ENCODE results near the gene ERC1.

The ERC1 gene

DNA sequence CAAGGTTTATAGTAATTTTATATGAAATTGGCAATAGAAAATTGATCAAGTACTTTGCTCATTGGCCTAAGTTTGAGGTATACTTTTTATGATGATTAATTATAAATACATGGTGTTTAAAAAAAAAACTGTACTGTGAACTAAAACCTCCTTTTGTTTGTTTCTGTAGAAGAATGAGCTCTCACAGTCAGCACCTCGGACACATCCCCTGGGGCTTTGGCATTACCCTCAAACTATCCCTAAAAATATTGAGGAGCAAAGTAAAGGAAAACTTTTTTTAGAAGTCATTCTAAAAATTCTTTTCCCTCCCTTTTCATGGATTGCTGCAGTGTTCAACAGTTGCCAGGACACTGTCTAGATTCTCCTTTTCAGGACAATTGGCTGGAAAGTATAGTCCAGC lies 419.8 kb downstream of the ERC1 start:
- Histone ChIP-seq H3K36me3 (ENCODE audit: control insufficient read depth in 1 of 2, insufficient read depth in 2 of 2, low read depth in 1 of 2, low read length in 2 of 2) (peaks cover 4 to 55% of the 10 kb centered on the region in 2 experiments), H3K4ac (ENCODE audit: low read depth in 1 of 2, low read length in 2 of 2) (no peak overlapping the region), H2BK15ac (ENCODE audit: low read depth, poor library complexity, severe bottlenecking) (no peak overlapping the region), H3K9me3 (ENCODE audit: control insufficient read depth, low read length) (no peaks in the 10 kb centered on the region), H2BK5ac (ENCODE audit: low read depth, low read length, poor library complexity, severe bottlenecking) (no peak overlapping the region), H2AK5ac (ENCODE audit: low read length, severe bottlenecking) (no peak overlapping the region), H3K27ac (ENCODE audit: low read length, poor library complexity, severe bottlenecking) (no peak overlapping the region), H2BK120ac (ENCODE audit: low read depth, low read length) (no peak overlapping the region), H3K14ac (ENCODE audit: low read length in 2 of 2) (no peak overlapping the region), H3K4me3 (ENCODE audit: insufficient read depth in 1 of 2, low read depth in 1 of 2, low read length in 2 of 2) (no peak overlapping the region), H2AFZ (ENCODE audit: low read depth, low read length) (no peak overlapping the region), H3K23ac (ENCODE audit: low read length in 2 of 2) (no peak overlapping the region), H3K18ac (ENCODE audit: low read depth in 1 of 2, low read length in 2 of 2) (no peak overlapping the region), H3K9ac (ENCODE audit: low read length) (no peak overlapping the region), H4K91ac (ENCODE audit: low read length) (no peak overlapping the region), H3K4me2 (ENCODE audit: low read length, poor library complexity, severe bottlenecking) (no peak overlapping the region), H3K27me3 (ENCODE audit: control insufficient read depth in 1 of 2, insufficient read depth in 1 of 2, low read length in 2 of 2) (no peaks in the 10 kb centered on the region), H3K4me1 (ENCODE audit: control insufficient read depth, insufficient read depth, low read depth, low read length) (no peaks in the 10 kb centered on the region), H3K79me1 (replicated peaks; ENCODE audit: low read length, poor library complexity, severe bottlenecking) (no peaks in the 10 kb centered on the region), H4K8ac (ENCODE audit: low read length) (no peak overlapping the region), H2BK12ac (ENCODE audit: low read length in 2 of 2) (no peak overlapping the region)
- WGBS = no CpG with 5 or more reads among the region's 1 CpG
- DNase-seq = no peak

- no peak overlapping the region for H2BK12ac ChIP-seq (ENCODE audit: low read length in 2 of 2)
- no peak overlapping the region for H2AFZ ChIP-seq (ENCODE audit: low read depth, low read length)
- no peak overlapping the region for H4K8ac ChIP-seq (ENCODE audit: low read length)
- H3K9me3 ChIP-seq (ENCODE audit: control insufficient read depth, low read length) = no peaks in the 10 kb centered on the region
- H3K36me3 ChIP-seq (ENCODE audit: control insufficient read depth in 1 of 2, insufficient read depth in 2 of 2, low read depth in 1 of 2, low read length in 2 of 2) = peaks cover 7 to 57% of the 10 kb centered on the region in 2 experiments
- H3K4me2 ChIP-seq (ENCODE audit: low read length, poor library complexity, severe bottlenecking) = no peak overlapping the region
- H4K91ac ChIP-seq (ENCODE audit: low read length) = no peak overlapping the region
- H2BK15ac ChIP-seq (ENCODE audit: low read depth, poor library complexity, severe bottlenecking) = no peak overlapping the region
- no peak overlapping the region for H3K4ac ChIP-seq (ENCODE audit: low read depth in 1 of 2, low read length in 2 of 2)
- no peak overlapping the region for H3K27ac ChIP-seq (ENCODE audit: low read length, poor library complexity, severe bottlenecking)
- no peak overlapping the region for H3K9ac ChIP-seq (ENCODE audit: low read length)
- no peaks in the 10 kb centered on the region for H3K79me1 ChIP-seq (replicated peaks; ENCODE audit: low read length, poor library complexity, severe bottlenecking)
- no peak overlapping the region for H3K14ac ChIP-seq (ENCODE audit: low read length in 2 of 2)
- H3K27me3 ChIP-seq (ENCODE audit: control insufficient read depth in 1 of 2, insufficient read depth in 1 of 2, low read length in 2 of 2) = no peaks in the 10 kb centered on the region
- H2BK120ac ChIP-seq (ENCODE audit: low read depth, low read length) = no peak overlapping the region
- H2AK5ac ChIP-seq (ENCODE audit: low read length, severe bottlenecking) = no peak overlapping the region
- no peaks in the 10 kb centered on the region for H3K4me1 ChIP-seq (ENCODE audit: control insufficient read depth, insufficient read depth, low read depth, low read length)
- no peak overlapping the region for H3K23ac ChIP-seq (ENCODE audit: low read length in 2 of 2)
- H3K4me3 ChIP-seq (ENCODE audit: insufficient read depth in 1 of 2, low read depth in 1 of 2, low read length in 2 of 2) = no peak overlapping the region
- no peak overlapping the region for H2BK5ac ChIP-seq (ENCODE audit: low read depth, low read length, poor library complexity, severe bottlenecking)
- H3K18ac ChIP-seq (ENCODE audit: low read depth in 1 of 2, low read length in 2 of 2) = no peak overlapping the region
- DNase-seq = no peak
- WGBS = 91% methylated on average over 11 of the region's 12 CpGs
Observed at GRCh38 chr12:1413930-1414329, 422.9 kb downstream of the ERC1 start.

DNA sequence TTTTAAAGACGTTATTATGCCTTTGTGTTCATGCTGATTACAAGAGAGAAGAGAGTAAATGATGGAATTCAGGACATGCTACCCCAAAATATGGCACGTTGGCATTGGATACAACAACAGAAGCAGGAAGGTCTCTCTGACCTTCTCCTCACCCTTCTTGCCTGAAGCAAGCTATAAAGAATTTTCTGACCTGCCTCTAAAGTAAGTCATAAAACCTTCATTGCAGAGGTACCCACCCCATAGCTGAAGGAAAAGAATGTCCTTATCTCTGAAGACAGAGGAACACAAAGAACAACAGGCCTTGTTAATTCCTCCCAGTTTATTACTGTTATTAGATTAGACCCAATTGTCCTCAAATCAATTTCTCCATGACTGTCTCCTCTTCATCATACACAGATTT lies 427.1 kb downstream of the ERC1 start:
- H2BK5ac ChIP-seq (ENCODE audit: low read depth, low read length, poor library complexity, severe bottlenecking) = no peak overlapping the region
- H3K4ac ChIP-seq (ENCODE audit: low read depth in 1 of 2, low read length in 2 of 2) = no peak overlapping the region
- 71% methylated on average over 2 of the region's 2 CpGs for WGBS
- H3K27ac ChIP-seq (ENCODE audit: low read length, poor library complexity, severe bottlenecking) = no peak overlapping the region
- no peak overlapping the region for H3K14ac ChIP-seq (ENCODE audit: low read length in 2 of 2)
- H3K23ac ChIP-seq (ENCODE audit: low read length in 2 of 2) = no peak overlapping the region
- no peak overlapping the region for H2BK12ac ChIP-seq (ENCODE audit: low read length in 2 of 2)
- H4K8ac ChIP-seq (ENCODE audit: low read length) = no peak overlapping the region
- no peak overlapping the region for H3K4me3 ChIP-seq (ENCODE audit: insufficient read depth in 1 of 2, low read depth in 1 of 2, low read length in 2 of 2)
- no peak overlapping the region for H2BK120ac ChIP-seq (ENCODE audit: low read depth, low read length)
- no peak overlapping the region for H2AK5ac ChIP-seq (ENCODE audit: low read length, severe bottlenecking)
- no peak overlapping the region for H2BK15ac ChIP-seq (ENCODE audit: low read depth, poor library complexity, severe bottlenecking)
- H3K18ac ChIP-seq (ENCODE audit: low read depth in 1 of 2, low read length in 2 of 2) = no peak overlapping the region
- H3K9ac ChIP-seq (ENCODE audit: low read length) = no peak overlapping the region
- H3K9me3 ChIP-seq (ENCODE audit: control insufficient read depth, low read length) = peaks cover 7% of the 10 kb centered on the region
- no peak for DNase-seq
- no peak overlapping the region for H4K91ac ChIP-seq (ENCODE audit: low read length)
- no peak overlapping the region for H3K4me2 ChIP-seq (ENCODE audit: low read length, poor library complexity, severe bottlenecking)
- H3K27me3 ChIP-seq (ENCODE audit: control insufficient read depth in 1 of 2, insufficient read depth in 1 of 2, low read length in 2 of 2) = no peaks in the 10 kb centered on the region
- H3K79me1 ChIP-seq (replicated peaks; ENCODE audit: low read length, poor library complexity, severe bottlenecking) = no peaks in the 10 kb centered on the region
- peaks cover 7 to 36% of the 10 kb centered on the region in 2 experiments for H3K36me3 ChIP-seq (ENCODE audit: control insufficient read depth in 1 of 2, insufficient read depth in 2 of 2, low read depth in 1 of 2, low read length in 2 of 2)
- H3K4me1 ChIP-seq (ENCODE audit: control insufficient read depth, insufficient read depth, low read depth, low read length) = no peaks in the 10 kb centered on the region
- no peak overlapping the region for H2AFZ ChIP-seq (ENCODE audit: low read depth, low read length)

GRCh38 chr12:1419849-1420371 lies 428.9 kb downstream of the ERC1 start:
- no CpG with 5 or more reads among the region's 1 CpG for WGBS
- Histone ChIP-seq H3K27ac (ENCODE audit: low read length, poor library complexity, severe bottlenecking) (no peak overlapping the region), H4K8ac (ENCODE audit: low read length) (no peak overlapping the region)

More at GRCh38 chr12:1419849-1420371, 428.9 kb downstream of the ERC1 start:
- peaks cover 3 to 28% of the 10 kb centered on the region in 2 experiments for H3K36me3 ChIP-seq (ENCODE audit: control insufficient read depth in 1 of 2, insufficient read depth in 2 of 2, low read depth in 1 of 2, low read length in 2 of 2)
- DNase-seq = no peak
- no peak overlapping the region for H2AFZ ChIP-seq (ENCODE audit: low read depth, low read length)
- H3K27me3 ChIP-seq (ENCODE audit: control insufficient read depth in 1 of 2, insufficient read depth in 1 of 2, low read length in 2 of 2) = no peaks in the 10 kb centered on the region
- no peak overlapping the region for H2BK120ac ChIP-seq (ENCODE audit: low read depth, low read length)
- no peak overlapping the region for H3K4me3 ChIP-seq (ENCODE audit: insufficient read depth in 1 of 2, low read depth in 1 of 2, low read length in 2 of 2)
- H2BK15ac ChIP-seq (ENCODE audit: low read depth, poor library complexity, severe bottlenecking) = no peak overlapping the region
- H3K9me3 ChIP-seq (ENCODE audit: control insufficient read depth, low read length) = peaks cover 7% of the 10 kb centered on the region
- no peak overlapping the region for H2AK5ac ChIP-seq (ENCODE audit: low read length, severe bottlenecking)
- H3K14ac ChIP-seq (ENCODE audit: low read length in 2 of 2) = no peak overlapping the region
- H3K18ac ChIP-seq (ENCODE audit: low read depth in 1 of 2, low read length in 2 of 2) = no peak overlapping the region
- no peak overlapping the region for H3K23ac ChIP-seq (ENCODE audit: low read length in 2 of 2)
- H3K79me1 ChIP-seq (replicated peaks; ENCODE audit: low read length, poor library complexity, severe bottlenecking) = no peaks in the 10 kb centered on the region
- H3K4me1 ChIP-seq (ENCODE audit: control insufficient read depth, insufficient read depth, low read depth, low read length) = no peaks in the 10 kb centered on the region
- no peak overlapping the region for H3K4me2 ChIP-seq (ENCODE audit: low read length, poor library complexity, severe bottlenecking)
- H3K4ac ChIP-seq (ENCODE audit: low read depth in 1 of 2, low read length in 2 of 2) = no peak overlapping the region
- no peak overlapping the region for H2BK12ac ChIP-seq (ENCODE audit: low read length in 2 of 2)
- H2BK5ac ChIP-seq (ENCODE audit: low read depth, low read length, poor library complexity, severe bottlenecking) = no peak overlapping the region
- H3K9ac ChIP-seq (ENCODE audit: low read length) = no peak overlapping the region
- no peak overlapping the region for H4K91ac ChIP-seq (ENCODE audit: low read length)

All from mesenchymal stem cell (in vitro differentiated cells and primary cell).